NCI-H345 treated with DMSO at 0.1 percent for 48 hours (cell line): ENCODE results near the gene SLC25A51.

Experiments used
- DNase-seq: peaks from one replicate; lab custom pipeline; 2025; ENCODE audit not compliant: unreplicated experiment; lab: John Stamatoyannopoulos, UW

Gene SLC25A51

DNA sequence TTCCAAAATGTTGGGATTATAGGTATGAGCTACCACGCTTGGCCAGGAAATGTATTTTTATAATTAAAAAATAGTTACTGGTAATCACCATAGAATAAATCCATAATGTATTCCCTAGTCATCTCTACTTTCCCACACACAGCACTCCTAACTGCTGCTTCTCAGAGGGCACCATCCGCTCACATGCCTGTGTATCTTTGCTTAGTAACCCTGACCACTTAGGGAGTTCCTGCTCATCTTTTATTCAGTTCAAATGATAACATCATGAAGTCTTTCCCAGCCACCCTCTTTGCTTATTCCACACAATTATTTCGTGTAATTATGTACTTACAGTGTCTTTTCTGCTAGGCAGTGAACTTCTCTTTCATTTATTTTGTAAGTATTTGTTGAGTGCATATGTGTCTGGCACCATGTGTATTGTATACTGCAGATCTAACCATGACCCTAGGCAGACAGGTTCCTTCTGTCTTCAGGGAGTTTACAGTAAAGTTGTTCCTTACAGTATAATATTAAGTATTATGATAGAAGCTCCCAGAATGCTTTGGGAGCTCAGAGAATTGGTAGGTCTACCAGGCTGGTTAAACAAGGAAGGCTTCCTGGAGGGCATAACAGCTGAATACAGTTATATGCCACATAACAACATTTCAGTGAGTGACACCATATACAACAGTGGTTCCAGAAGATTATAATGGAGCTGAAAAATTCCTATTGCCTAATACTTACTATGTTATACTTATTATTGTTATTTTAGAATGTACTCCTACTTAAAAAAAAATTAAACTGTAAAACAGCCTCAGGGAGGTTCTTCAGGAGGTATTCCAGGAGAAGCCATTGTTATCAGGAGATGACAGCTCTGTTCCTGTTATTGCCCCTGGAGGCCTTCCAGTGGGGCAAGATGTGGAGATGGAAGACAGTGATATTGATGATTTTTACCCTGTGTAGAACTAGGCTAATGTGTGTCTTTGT lies 64.1 kb downstream of the SLC25A51 start:
- DNase-seq, result no peak
